ENCODE results near the gene NUP62. TPM values are rescaled to one million over a fixed set of nuclear protein-coding genes. Genes with fewer than 3 reads are reported as not detected.

The NUP62 gene
- total RNA-seq, 1 experiment from 2014 or later: 85.2 TPM

DNA sequence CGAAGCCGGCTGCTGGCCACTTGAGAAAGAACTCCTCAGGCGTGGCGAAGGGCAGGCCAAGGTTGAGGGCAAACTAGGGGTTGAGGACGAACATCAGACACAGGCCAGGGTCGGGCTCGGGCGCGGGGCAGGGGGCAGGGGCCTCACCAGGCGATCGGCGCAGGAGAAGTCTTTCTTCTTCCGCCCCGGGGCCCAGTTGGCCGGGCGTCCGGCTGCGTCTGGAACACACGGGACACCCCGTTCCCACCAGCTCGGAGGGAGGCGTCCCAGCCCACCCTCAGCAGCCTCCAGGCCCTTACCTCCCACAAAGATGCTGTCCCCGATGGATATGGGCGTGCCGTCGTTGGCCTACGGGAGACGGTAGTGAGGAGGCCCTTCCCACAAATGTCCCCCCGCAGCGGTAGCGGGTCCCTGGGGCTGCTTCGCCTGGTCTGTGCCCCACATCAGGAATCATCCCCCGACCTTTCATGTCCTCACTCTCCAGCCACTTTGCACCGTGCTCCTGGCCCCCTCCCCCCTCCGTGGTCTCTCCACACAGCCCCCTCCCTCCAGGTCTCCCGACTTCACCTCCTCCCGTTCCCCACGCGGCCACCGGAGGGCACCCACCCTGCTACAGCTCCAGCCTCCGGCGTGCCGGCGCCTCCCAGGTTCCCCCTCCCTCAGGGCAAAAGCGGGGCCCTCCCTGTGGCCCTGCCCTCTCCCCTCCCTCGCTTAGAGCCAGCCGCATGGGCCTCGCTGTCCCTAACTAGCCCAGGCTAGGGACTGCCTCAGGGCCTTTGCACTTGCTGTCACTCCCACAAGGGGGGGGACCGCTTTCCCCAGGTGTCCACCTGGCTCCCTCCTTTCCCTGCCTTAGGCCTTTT, 66.7 kb downstream of the NUP62 start:
- H2AFZ ChIP-seq (ENCODE audit: low read depth, low read length, poor library complexity, severe bottlenecking): no peak overlapping the region
- no TSS peak for BruUV-seq (replicated peaks)
- peaks cover 11 to 57% of the 10 kb centered on the region in 2 experiments; a peak in 3 of 4 replicates for H3K4me1 ChIP-seq (ENCODE audit: control insufficient read depth in 1 of 2, insufficient read depth in 2 of 2, low read length in 2 of 2)
- peaks cover 5% of the 10 kb centered on the region; the same call in 1 of the 2 replicates for H4K20me1 ChIP-seq (ENCODE audit: insufficient read depth)
- no peaks in the 10 kb centered on the region for H3K9me2 ChIP-seq (ENCODE audit: insufficient read depth)
- no peaks in the 10 kb centered on the region for H3K9me3 ChIP-seq (ENCODE audit: control insufficient read depth in 1 of 2, insufficient read depth in 1 of 2, low read depth in 1 of 2, low read length in 2 of 2)
- DNase-seq (ENCODE audit: low read depth, low spot score) (no peak), ATAC-seq (peak; percentile 16; the same call in 1 of the 2 replicates)
- H3K9ac ChIP-seq (ENCODE audit: low read length): no peak overlapping the region
- RAD21 ChIA-PET (ENCODE audit: low non-redundant PET in 1 of 2, low total read pairs in 2 of 2, uncharacterized antibody in 2 of 2, unreplicated experiment in 2 of 2): no interaction called here
- no peaks in the 10 kb centered on the region for H3K27me3 ChIP-seq (ENCODE audit: insufficient read depth, low read length)
- H3K4me3 ChIP-seq (replicated peaks in 1 of 2; ENCODE audit: low read depth in 1 of 2, low read length in 2 of 2): no peak overlapping the region
- peaks cover 43% of the 10 kb centered on the region for H3K79me2 ChIP-seq (ENCODE audit: insufficient read depth, low read length)
- CTCF ChIA-PET: interaction anchor here (1.2 kb wide), 1 partner anchor 12 kb away, joined by 3 read pairs; the partner anchor contains the start of gene PTOV1
- H3K4me2 ChIP-seq (ENCODE audit: low read length): no peak overlapping the region
- POLR2A ChIA-PET: interaction anchor here (1.1 kb wide), 1 partner anchor 12 kb away, joined by 3 read pairs; the partner anchor contains the start of gene PTOV1
- H3K36me3 ChIP-seq (ENCODE audit: control insufficient read depth in 1 of 2, insufficient read depth in 2 of 2, low read length in 2 of 2): peaks cover 15 to 42% of the 10 kb centered on the region in 2 experiments
- peak overlapping the region; percentile 13; the same call in 1 of the 2 replicates for H3K27ac ChIP-seq (ENCODE audit: low read depth, low read length)
- TF ChIP-seq, protein P1, sequence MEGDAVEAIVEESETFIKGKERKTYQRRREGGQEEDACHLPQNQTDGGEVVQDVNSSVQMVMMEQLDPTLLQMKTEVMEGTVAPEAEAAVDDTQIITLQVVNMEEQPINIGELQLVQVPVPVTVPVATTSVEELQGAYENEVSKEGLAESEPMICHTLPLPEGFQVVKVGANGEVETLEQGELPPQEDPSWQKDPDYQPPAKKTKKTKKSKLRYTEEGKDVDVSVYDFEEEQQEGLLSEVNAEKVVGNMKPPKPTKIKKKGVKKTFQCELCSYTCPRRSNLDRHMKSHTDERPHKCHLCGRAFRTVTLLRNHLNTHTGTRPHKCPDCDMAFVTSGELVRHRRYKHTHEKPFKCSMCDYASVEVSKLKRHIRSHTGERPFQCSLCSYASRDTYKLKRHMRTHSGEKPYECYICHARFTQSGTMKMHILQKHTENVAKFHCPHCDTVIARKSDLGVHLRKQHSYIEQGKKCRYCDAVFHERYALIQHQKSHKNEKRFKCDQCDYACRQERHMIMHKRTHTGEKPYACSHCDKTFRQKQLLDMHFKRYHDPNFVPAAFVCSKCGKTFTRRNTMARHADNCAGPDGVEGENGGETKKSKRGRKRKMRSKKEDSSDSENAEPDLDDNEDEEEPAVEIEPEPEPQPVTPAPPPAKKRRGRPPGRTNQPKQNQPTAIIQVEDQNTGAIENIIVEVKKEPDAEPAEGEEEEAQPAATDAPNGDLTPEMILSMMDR (IDR thresholded peaks at IDR 0.05 in 2 of 3, conservative IDR thresholded peaks at IDR 0.05 in 1 of 3; ENCODE audit: borderline replicate concordance in 1 of 3, insufficient read depth in 1 of 3, low read depth in 2 of 3, low read length in 2 of 3): peak in 2 of 3 experiments; percentile 63 to 65; a peak in 4 of 6 replicates
- TF ChIP-seq, protein P2, sequence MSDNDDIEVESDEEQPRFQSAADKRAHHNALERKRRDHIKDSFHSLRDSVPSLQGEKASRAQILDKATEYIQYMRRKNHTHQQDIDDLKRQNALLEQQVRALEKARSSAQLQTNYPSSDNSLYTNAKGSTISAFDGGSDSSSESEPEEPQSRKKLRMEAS (IDR thresholded peaks at IDR 0.05): no peak
- intact Hi-C loops (cut with micrococcal nuclease): no loop called here
